A549 (cell line): ENCODE data around the gene VTA1. TPM values are rescaled to one million over a fixed set of nuclear protein-coding genes. Genes with fewer than 3 reads are reported as not detected.

Experiments
- ATAC-seq, 2 experiments: fragments of 200-7000 bp in 1 of 2; fragments of >200 bp in 1 of 2; cut with Nextera tagmentation in 1 of 2; cut with Tn5 transposase in 1 of 2; 3 replicates each; pipeline versions ENCODE4 v1.8.0 to v1.9.1; 2018 to 2020; ENCODE audit warnings: mild to moderate bottlenecking in 1 of 2, moderate library complexity in 1 of 2
- CTCF ChIA-PET: fragments of 300-600 bp; sonication (Branson Sonifier 250); formaldehyde crosslinking; extraction: SDS; loops from one replicate; lab custom pipeline; 2021; ENCODE audit warnings: antibody characterized with exemption, inconsistent platforms; lab: Yijun Ruan, JAX
- POLR2A ChIA-PET: fragments of 350-600 bp; formaldehyde crosslinking; extraction: SDS; loops from one replicate; lab custom pipeline; 2021; ENCODE audit warnings: antibody characterized with exemption, inconsistent platforms; lab: Yijun Ruan, JAX
- DNase-seq, 2 experiments: peaks; one replicate each; pipeline versions ENCODE4 v3.0.0 to v3.0.0-alpha.2; 2011 to 2016; ENCODE audit warnings: low read depth in 1 of 2, low spot score in 1 of 2
- FAIRE-seq: peaks from 2 replicates; lab custom pipeline; 2011; peaks lifted over from hg19 to GRCh38; lab: Jason Lieb, UNC
- H3K27ac ChIP-seq, 2 experiments: fragments of >200 bp; sonication (Bioruptor Twin); formaldehyde crosslinking; 3 replicates each; pipeline ENCODE4 v1.5.1; 2016 to 2017
- H3K4me1 ChIP-seq: fragments of >200 bp; sonication (Bioruptor Twin); formaldehyde crosslinking; 3 replicates; pipeline ENCODE4 v1.6.1; 2016
- H3K4me2 ChIP-seq: fragments of >200 bp; sonication (Bioruptor Twin); formaldehyde crosslinking; 3 replicates; pipeline ENCODE4 v1.6.1; 2016
- H3K4me3 ChIP-seq: fragments of >200 bp; sonication (Bioruptor Twin); formaldehyde crosslinking; 3 replicates; pipeline ENCODE4 v1.5.1; 2016
- H3K9me3 ChIP-seq: fragments of >200 bp; sonication (Bioruptor Twin); formaldehyde crosslinking; 3 replicates; pipeline ENCODE4 v1.6.1; 2016
- BCL3 ChIP-seq: fragments of >200 bp; sonication (Bioruptor Twin); formaldehyde crosslinking; IDR thresholded peaks from 3 replicates; pipeline ENCODE4 v1.6.1; 2016
- CBX2 ChIP-seq: fragments of 200-600 bp; sonication (generic); IDR thresholded peaks from 2 replicates; pipeline ENCODE4 v1.6.1; 2016; ENCODE audit warnings: low read depth, mild to moderate bottlenecking, borderline replicate concordance
- CBX8 ChIP-seq: fragments of 200-600 bp; sonication (generic); IDR thresholded peaks from 2 replicates; pipeline ENCODE4 v1.6.1; 2016
- CEBPB ChIP-seq, 2 experiments: fragments of >200 bp in 1 of 2; sonication (Bioruptor Twin) in 1 of 2; formaldehyde crosslinking in 1 of 2; IDR thresholded peaks; 2 replicates each; pipeline ENCODE4 v1.6.1; 2012 to 2016
- CTCF ChIP-seq: fragments of >200 bp; sonication (Bioruptor Twin); formaldehyde crosslinking; IDR thresholded peaks from 3 replicates; pipeline ENCODE4 v1.5.1; 2016
- ELK1 ChIP-seq: fragments of 150-350 bp; IDR thresholded peaks from 2 replicates; pipeline ENCODE4 v1.6.1; 2014; ENCODE audit warnings: low read depth, mild to moderate bottlenecking, low read length
- HES2 ChIP-seq: fragments of >200 bp; sonication (Bioruptor Twin); formaldehyde crosslinking; IDR thresholded peaks from 2 replicates; pipeline ENCODE4 v1.6.1; 2016
- HMGXB4 ChIP-seq: fragments of 250-450 bp; sonication (Bioruptor Pico); IDR thresholded peaks from 2 replicates; pipeline ENCODE4 v1.5.0; 2021; ENCODE audit warnings: mild to moderate bottlenecking, moderate library complexity, borderline replicate concordance
- MAFK ChIP-seq: fragments of 450-650 bp; IDR thresholded peaks from 2 replicates; pipeline ENCODE4 v1.6.1; 2014; ENCODE audit not compliant: partially characterized antibody
- NPAS2 ChIP-seq: fragments of 250-450 bp; sonication (Bioruptor Pico); IDR thresholded peaks from 2 replicates; pipeline ENCODE4 v1.8.0; 2022; ENCODE audit warnings: mild to moderate bottlenecking, moderate library complexity, borderline replicate concordance
- POLR2A ChIP-seq: IDR thresholded peaks from 2 replicates; pipeline ENCODE4 v1.6.1; 2012; ENCODE audit warnings: mild to moderate bottlenecking, low read length
- RAD21 ChIP-seq, 2 experiments: fragments of >200 bp in 1 of 2; sonication (Bioruptor Twin) in 1 of 2; formaldehyde crosslinking in 1 of 2; IDR thresholded peaks in 1 of 2; conservative IDR thresholded peaks in 1 of 2; 2 replicates in 1 of 2; 3 replicates in 1 of 2; pipeline ENCODE4 v1.6.1; 2012 to 2018; ENCODE audit warnings: inconsistent platforms in 1 of 2
- RNF2 ChIP-seq: fragments of 200-600 bp; sonication (generic); IDR thresholded peaks from 2 replicates; pipeline ENCODE4 v1.6.1; 2016; ENCODE audit warnings: low read depth, mild to moderate bottlenecking, antibody characterized with exemption, moderate library complexity, borderline replicate concordance
- SMC3 ChIP-seq: fragments of >200 bp; sonication (Bioruptor Twin); formaldehyde crosslinking; IDR thresholded peaks from 3 replicates; pipeline ENCODE4 v1.6.1; 2018; ENCODE audit warnings: inconsistent platforms
- ZFP36 ChIP-seq: fragments of 450-650 bp; IDR thresholded peaks from 2 replicates; pipeline ENCODE4 v1.6.1; 2014; ENCODE audit warnings: borderline replicate concordance; ENCODE audit not compliant: partially characterized antibody
- WGBS: methylation state at CpG from one replicate; pipeline ENCODE4 v1.1.6; 2017; ENCODE audit errors: missing lambda C conversion rate; 5-methylcytosine and 5-hydroxymethylcytosine counted together
- polyA plus RNA-seq, 4 experiments: library from polyadenylated mRNA; depleted of rRNA in 3 of 4; stranded (reverse); fragments of >200 nt; fragmentation: RNase III in 1 of 4; extraction: RNeasy Plus Mini Kit Qiagen cat#74134 plus additional on column Dnase treatment in 1 of 4; gene quantifications; 2 replicates in 3 of 4; 3 replicates in 1 of 4; pipeline ENCODE4 v1.2.3, GENCODE V29; 2011 to 2017

The VTA1 gene
- polyA plus RNA-seq, 2 of the 4 experiments (the other 2 are of a cell fraction) = 44.3 to 88.0 TPM

GRCh38 chr6:142200846-142201628 is 54.0 kb downstream of the VTA1 start (continued):
- TF ChIP-seq ELK1 (no peak), ZFP36 (no peak)

- Histone ChIP-seq H3K4me1 (no peaks in the 10 kb centered on the region), H3K4me2 (no peak overlapping the region)
- POLR2A ChIA-PET = no interaction called here
- CTCF ChIA-PET = interaction anchor here (1.5 kb wide), 1 partner anchor 59 kb away, joined by 6 read pairs; the partner anchor contains the start of gene VTA1
- FAIRE-seq (no peak), DNase-seq (peak in 1 of 2 experiments; percentile 49)
- TF ChIP-seq CEBPB (IDR thresholded peaks at IDR 0.05) (no peak), CTCF (peak; percentile 45), ZFP36 (no peak), HMGXB4 (no peak), CBX2 (no peak), BCL3 (no peak), RAD21 (conservative IDR thresholded peaks at IDR 0.05 in 1 of 2, IDR thresholded peaks at IDR 0.05 in 1 of 2) (peak; percentile 48 to 77; a peak in 3 of 5 replicates), HES2 (no peak), RNF2 (no peak), POLR2A (no peak), SMC3 (peak; percentile 25; the same call in 1 of the 3 replicates)
- TF ChIP-seq, all 56 proteins: peak for 3
- 51% methylated on average over 4 of the region's 4 CpGs for WGBS
- Histone ChIP-seq H3K27ac (no peak overlapping the region), H3K4me3 (no peak overlapping the region), H3K9me3 (no peaks in the 10 kb centered on the region)
- ATAC-seq = peak in 1 of 2 experiments; percentile 81; a peak in 4 of 6 replicates
These were observed 60.3 kb downstream of the VTA1 start for GRCh38 chr6:142207265-142207877.

GRCh38 chr6:142210606-142211005 is 63.5 kb downstream of the VTA1 start:
- TF ChIP-seq MAFK (no peak), CBX8 (no peak), NPAS2 (no peak)
- TF ChIP-seq, all 56 proteins: peak for 0
- FAIRE-seq (no peak), ATAC-seq (no peak), DNase-seq (no peak)
- ChIA-PET POLR2A (no interaction called here), CTCF (no interaction called here)
- H3K4me3 ChIP-seq = no peak overlapping the region
- H3K4me1 ChIP-seq = no peaks in the 10 kb centered on the region
- no peak overlapping the region for H3K4me2 ChIP-seq
- peaks cover 13% of the 10 kb centered on the region; the same call in 2 of the 3 replicates for H3K9me3 ChIP-seq
- WGBS = 93% methylated on average over 4 of the region's 4 CpGs
- H3K27ac ChIP-seq = no peak overlapping the region
